Limb (tissue), 2 donors: ENCODE measurements around the gene RNF168.
A peak's percentile ranks its signal among the peaks of the same experiment; 100 is the strongest.
"Not testable (repeated sequence)": the region's sequence is repeated elsewhere in the genome, so short reads cannot be mapped to it uniquely, and the experiment has no call there.

Experiments used
- DNase-seq, 2 donors: peaks; one replicate each; pipeline ENCODE4 v3.0.0-alpha.2; 2016; ENCODE audit errors: extremely low spot score in 2 of 2

RNF168 gene

DNA sequence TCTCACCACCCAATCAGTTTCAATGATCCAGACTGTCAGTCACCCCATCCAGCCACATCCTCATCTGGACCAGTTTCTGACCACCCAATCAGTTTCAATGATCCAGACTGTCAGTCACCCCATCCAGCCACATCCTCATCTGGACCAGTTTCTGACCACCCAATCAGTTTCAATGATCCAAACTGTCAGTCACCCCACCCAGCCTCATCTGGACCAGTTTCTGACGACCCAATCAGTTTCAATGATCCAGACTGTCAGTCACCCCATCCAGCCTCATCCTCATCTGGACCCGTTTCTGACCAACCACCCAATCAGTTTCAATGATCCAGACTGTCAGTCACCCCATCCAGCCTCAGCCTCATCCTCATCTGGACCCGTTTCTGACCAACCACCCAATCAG lies 33.4 kb downstream of the RNF168 start:
- DNase-seq = not testable (repeated sequence)

DNA sequence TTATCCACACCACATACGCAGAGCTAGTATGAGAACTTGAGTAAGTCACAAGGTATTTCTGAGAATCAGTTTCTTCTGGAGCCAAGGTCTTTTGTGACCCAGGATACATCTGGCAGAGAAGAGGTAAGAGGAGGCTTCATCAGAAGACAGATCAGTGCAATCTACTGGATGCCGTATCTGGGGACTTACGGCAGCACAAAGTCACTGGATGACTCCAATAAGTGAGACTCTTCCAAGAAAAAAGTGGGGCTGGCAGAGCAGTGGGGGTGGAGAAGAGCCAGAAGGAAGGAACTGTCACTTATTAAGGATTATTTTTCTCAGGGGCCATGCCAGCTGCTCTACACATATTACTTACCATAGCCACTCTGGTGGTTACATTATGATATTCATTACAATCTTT lies 39.8 kb downstream of the RNF168 start:
- DNase-seq = no peak

DNA sequence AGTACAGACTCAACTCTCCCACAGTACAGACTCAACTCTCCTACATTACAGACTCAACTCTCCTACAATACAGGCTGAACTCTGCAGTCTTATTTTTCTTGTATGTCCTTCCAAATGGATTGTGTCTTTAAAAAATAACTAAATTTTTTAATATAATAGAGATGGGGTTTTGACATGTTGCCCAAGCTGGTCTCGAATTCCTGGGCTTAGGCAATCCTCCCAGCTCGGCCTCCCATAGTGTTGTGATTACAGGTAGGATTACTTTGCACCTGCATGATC lies 40.2 kb downstream of the RNF168 start:
- DNase-seq = no peak

DNA sequence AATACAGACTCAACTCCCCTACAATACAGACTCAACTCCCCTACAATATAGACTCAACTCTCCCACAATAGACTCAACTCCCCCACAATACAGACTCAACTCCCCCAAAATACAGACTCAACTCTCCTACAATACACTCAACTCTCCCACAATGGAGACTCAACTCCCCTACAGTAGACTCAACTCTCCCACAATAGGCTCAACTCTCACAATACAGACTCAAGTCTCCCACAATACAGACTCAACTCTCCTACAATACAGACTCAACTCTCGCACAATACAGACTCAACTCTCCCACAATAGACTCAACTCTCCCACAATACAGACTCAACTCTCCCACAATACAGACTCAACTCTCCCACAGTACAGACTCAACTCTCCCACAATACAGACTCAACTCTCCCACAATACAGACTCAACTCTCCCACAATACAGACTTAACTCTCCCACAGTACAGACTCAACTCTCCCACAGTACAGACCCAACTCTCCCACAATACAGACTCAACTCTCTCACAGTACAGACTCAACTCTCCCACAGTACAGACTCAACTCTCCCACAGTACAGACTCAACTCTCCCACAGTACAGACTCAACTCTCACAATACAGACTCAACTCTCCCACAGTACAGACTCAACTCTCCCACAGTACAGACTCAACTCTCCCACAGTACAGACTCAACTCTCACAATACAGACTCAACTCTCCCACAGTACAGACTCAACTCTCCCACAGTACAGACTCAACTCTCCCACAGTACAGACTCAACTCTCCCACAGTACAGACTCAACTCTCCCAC lies 40.7 kb downstream of the RNF168 start:
- DNase-seq = not testable (repeated sequence)

DNA sequence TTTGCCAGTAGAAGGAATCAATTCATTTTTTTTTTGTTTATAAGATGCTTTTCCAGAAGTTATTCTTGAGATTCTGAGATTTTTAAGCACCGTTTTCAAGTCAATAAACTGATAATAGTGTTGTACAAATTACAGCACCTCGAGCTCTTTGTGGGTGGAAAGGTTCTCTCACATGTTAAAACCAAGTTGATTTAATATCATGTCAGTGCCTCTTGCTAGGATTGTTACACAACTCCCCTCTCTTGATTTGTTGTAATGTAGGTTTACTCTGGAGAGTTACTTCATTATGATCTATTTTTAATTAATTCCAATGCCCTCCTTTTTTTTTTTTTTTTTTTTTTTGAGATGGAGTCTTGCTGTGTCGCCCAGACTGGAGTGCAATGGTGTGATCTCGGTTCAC lies 45.5 kb downstream of the RNF168 start:
- DNase-seq = no peak

DNA sequence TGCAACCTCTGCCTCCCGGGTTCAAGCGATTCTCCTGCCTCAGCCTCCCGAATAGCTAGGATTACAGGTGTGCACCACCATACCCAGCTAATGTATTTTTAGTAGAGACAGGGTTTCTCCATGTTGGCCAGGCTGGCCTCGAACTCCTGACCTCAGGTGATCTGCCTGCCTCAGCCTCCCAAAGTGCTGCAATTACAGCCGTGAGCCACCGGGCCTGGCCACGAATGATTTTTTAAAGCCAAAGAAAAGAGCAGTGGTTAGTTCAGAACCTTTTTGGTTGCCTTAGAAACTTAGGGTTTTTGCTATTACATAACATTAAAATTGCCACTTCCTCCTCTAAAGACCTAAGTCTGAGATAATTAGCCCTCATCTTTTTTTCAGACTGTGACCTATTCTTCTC lies 46.1 kb downstream of the RNF168 start:
- not testable (repeated sequence) for DNase-seq

DNA sequence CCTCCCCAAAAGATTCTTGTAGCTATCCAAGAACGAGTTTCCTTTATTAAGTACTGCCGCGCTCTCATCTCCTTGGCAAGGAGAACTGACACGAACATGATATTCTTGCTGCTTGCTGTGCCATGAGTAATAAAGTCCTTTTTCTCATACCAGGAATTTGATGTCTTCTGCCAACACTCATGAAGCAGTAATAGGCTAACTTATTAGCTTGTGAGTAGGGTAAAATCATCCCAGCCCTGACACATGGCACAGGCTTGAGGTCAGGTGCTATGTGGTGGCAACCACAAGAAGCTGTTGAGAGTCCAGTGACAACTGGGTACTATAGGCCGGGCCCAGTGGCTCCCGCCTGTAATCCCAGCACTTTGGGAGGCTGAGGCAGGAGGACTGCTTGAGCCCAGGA lies 48.6 kb downstream of the RNF168 start:
- no peak for DNase-seq

DNA sequence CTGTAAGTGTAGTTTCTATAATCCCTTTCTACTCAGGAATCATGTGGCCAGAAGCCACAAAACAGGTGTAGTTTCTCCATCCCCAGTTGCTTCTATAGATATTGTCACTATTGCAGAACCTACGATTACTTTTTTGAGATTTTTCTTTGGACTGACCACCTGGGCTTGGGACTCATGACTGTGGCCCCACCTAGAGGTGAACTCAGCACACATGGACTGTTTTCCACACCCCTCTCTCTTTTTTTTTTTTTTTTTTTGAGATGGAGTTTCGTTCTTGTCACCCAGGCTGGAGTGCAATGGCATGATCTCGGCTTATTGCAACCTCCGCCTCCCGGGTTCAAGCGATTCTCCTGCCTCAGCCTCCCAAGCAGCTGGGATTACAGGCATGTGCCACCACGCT lies 58.2 kb downstream of the RNF168 start:
- DNase-seq = not testable (repeated sequence)

DNA sequence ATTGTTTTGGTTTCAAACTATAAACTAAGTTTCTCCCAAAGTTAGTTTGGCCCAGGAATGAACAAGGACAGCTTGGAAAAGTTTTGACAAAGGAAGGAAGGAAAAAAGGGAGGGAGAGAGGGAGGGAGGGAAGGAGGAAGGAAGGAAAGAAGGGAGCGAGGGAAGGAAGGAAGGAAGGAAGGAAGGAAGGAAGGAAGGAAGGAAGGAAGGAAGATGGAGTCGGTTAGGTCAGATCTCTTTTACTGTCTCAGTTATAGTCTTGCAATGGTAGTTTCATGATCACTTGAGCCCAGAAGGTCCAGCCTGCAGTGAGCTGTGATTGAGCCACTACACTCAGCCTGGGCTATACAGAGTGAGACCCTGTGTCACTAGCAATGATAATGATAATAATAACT lies 59.1 kb downstream of the RNF168 start:
- DNase-seq = no peak

DNA sequence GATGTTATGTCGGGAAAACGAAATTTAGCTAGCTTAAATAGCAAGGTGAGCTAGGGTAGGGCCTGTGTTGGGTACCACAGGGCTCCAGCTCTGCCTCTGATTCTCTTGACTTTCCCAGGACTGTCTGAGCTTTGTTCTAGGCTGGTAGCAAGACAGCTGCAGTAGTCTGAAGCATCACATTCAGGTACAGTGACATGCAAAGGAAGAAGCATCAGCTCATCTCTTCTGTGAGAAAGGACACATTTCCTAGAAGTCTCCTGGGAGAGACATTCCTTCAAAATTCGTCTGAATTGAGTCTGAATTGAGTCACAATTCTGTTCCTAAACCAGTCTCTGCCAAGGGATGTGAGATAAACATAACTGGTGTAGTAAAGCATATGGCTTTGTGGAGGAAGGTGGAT lies 62.9 kb downstream of the RNF168 start:
- no peak for DNase-seq

DNA sequence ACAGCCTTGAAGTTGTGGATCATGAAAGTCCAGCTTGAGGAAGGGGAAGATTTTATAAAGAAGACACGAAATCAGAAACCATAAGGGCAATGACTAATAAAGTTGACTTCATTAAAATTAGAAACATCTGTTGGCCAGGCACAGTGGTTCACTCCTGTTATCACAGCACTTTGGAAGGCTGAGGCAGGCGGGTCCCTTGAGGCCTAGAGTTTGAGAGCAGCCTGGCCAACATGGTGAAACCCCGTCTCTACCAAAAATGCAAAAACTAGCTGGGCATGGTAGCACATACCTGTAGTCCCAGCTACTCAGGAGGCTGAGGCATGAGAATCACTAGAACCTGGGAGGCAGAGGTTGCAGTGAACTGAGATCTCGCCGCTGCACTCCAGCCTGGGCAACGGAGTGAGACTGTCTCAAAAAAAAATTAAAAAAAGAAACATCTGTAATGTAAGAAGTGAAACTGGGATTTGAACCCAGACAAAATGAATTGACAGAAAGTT lies 63.5 kb downstream of the RNF168 start:
- no peak for DNase-seq

DNA sequence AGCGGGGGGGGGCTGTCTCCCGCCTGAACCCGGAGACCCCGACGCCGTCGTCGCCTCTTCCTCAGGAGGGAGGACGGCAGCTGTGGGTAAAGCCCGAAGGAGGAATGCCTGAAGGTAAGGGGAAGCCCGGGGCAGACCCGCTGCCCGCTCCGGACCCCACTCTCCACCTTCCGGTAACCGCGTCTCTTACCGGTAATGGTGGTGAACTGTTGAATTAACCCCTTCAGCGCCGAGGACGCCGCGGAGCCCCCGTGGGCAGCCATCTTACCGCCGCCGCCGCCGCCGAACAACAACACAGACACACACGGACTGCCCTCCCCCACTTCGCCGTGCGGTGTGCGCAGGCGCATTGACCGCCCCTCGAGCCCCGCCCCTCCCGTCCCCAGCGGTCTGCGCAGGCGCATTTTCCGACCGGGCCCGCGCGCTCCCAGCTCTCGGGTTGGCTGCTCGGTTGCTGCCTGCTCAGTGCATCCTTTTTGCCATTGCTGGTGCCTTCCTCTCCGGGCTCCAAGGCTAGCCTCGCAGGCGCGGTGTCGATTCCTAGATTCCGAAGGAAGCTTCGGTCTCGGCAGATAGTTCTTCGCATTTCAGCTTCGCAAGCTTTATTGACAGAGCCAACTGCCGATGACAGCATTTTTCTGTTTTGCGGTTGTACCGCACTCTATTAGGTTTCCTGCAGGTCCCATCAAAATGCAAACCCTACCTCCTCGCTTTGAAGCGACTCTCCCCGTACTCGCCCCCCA lies 71.3 kb downstream of the RNF168 start, which contains the start of gene UBXN7:
UBXN7 (minus strand) TSS at position 291 of the 743 bp plus-strand sequence; CDS start at position 263, 28 bp downstream.
- peak; percentile 95 to 99 for DNase-seq

DNA sequence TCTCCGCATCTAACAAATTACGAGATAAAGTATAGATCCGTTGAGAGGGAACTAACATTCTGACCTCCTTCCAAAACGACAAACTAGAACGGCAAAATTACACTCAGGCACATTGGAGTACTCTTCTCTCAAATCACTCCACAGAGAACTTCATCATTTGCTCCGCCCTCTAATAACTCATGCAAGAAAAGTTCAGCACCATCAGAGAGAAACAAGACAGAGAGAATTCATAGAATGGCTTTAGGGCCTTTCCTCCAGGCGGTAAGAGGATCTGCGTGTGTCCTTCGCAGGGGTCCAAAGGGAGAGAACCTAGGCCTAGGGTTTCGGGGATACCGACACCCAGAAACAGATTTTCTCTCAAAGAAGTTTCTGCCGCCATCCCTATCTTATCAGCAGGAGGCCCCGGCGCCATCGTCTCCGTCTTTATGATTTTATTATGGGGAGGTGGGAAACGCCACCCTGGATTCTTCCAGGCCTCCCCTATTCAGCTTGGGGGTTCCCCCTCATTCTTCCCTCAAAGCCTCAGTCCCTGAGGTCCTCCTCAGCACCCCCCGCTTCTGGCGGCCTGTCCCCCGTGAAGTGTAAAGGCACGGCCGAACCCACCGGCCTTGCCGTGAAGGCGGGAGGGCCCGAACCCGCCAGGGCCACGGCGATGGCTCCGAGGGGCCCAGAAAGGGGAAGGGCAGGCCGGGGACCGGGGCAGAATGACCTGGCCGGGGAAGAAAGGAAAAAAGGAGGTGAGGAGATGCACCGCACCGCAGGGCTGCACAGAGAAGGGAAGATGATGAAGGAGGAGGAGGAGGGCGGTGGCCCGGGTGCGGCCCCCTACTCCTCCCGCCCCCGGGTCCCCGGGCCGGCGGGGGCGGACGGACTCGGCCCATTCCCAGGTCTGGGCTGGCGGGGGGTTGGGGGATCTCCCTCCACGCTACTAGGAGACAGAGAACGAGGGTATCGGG lies 72.1 kb downstream of the RNF168 start:
- peak; percentile 49 to 78 for DNase-seq

DNA sequence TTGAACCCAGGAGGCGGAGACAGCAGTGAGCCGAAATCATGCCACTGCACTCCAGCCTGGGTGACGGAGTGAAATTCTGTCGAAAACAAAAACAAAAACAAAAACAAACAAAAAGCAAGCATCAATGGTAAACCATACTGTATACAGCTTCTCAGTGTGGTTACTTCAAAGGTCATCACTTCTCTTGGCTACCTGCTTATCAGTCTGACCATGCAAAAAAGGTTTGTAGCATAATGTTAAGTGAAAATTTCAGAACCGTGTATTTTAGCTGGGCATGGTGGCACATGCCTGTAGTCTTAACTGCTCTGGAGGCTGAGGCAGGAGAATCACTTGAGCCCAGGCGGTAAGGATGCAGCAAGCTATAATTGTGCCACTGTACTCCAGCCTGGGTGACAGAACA lies 75.5 kb downstream of the RNF168 start:
- no peak for DNase-seq

DNA sequence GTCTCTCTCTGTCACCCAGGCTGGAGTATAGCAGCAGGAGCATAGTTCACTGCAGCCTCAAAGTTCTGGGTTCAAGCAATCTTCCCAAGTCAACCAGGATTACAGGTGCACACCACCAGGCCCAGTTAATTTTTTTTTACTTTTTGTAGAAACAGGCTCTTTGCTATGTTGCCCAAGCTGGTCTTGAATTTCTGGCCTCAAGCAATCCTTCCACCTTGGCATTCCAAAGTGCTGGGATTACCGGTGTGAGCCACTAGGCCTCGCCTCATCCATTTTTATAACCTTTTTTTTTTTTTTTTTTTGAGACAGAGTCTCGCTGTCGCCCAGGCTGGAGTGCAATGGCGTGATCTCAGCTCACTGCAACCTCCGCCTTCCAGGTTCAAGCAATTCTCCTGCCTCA lies 79.1 kb downstream of the RNF168 start:
- not testable (repeated sequence) for DNase-seq

DNA sequence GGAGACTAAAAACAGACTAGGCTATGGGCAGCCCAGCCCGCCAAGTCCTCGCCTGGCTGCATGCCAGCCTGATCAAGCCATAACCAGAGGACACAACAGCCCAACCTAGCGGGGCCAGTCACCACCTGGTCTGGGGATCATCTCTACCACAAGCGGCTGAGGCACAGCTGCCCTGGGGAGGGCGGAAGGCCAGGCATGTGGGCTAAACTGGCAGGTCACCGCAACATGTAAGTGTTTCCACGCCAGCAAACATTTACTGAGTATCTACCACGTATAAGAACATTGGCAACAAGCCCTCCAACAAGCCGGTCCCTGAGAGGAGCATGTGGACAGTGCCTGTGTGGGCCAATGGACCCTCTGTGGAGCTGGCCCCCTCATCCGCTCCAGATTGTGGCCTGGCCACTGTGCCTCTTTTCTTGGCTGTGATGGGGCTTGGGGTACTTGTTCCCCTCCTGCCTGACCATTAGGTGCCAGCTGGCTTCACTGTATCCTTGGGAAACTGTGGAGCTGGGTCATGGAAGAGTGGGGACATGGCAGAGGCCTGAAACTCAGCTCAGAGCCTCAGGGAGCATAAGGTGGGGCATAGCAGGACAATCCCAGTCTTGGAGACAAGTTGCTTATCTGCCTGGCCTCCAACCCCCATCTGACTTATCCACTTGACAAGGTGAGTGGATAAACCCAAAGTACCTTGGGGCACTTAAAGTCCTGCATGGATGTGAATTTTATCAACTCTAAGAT lies 80.4 kb downstream of the RNF168 start:
- peak in 1 of 2 donors; percentile 43 for DNase-seq

DNA sequence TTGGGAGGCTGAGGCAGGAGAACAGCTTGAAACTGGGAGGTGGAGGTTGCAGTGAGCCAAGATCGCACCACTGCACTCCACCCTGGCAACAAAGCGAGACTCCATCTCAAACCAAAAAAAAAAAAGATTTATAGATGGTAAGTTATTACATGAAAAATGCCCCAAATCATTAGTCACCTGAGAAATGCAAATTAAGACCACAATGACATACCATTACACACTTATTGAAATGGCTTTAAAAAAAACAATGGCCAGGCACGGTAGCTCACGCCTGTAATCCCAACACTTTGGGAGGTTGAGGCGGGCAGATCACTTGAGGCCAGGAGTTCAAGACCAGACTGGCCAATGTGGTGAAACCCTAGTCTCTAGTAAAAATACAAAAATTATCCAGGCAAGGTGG lies 81.9 kb downstream of the RNF168 start:
- not testable (repeated sequence) for DNase-seq

DNA sequence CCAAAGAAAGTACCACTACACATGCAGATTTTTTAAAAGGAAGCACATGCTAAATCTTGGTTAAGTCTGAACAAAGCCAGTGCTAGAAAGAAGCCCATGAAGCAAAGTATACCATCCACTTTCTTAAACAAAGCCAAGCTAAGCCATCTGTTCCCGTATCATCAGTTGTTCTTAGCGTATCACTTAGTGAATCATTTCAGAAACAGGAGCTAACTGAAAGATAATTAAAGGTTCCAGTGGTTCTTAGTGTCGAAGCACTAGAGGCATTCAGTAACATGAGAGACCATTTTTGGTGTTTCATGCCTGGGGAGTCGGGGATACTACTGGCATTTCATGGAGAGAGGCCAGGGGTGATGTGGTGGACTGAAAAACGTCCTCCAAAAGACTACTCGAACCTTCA lies 84.2 kb downstream of the RNF168 start:
- no peak for DNase-seq
